GM19193 (cell line): ENCODE measurements around the gene MYO9A.
A peak's percentile ranks its signal among the peaks of the same experiment; 100 is the strongest.

Source experiments
- POLR2A ChIP-seq: IDR thresholded peaks from 4 replicates; pipeline ENCODE4 v1.6.1; 2011; ENCODE audit not compliant: insufficient read depth, insufficient read length; ENCODE audit errors: extremely low read depth

The MYO9A gene, protein sequence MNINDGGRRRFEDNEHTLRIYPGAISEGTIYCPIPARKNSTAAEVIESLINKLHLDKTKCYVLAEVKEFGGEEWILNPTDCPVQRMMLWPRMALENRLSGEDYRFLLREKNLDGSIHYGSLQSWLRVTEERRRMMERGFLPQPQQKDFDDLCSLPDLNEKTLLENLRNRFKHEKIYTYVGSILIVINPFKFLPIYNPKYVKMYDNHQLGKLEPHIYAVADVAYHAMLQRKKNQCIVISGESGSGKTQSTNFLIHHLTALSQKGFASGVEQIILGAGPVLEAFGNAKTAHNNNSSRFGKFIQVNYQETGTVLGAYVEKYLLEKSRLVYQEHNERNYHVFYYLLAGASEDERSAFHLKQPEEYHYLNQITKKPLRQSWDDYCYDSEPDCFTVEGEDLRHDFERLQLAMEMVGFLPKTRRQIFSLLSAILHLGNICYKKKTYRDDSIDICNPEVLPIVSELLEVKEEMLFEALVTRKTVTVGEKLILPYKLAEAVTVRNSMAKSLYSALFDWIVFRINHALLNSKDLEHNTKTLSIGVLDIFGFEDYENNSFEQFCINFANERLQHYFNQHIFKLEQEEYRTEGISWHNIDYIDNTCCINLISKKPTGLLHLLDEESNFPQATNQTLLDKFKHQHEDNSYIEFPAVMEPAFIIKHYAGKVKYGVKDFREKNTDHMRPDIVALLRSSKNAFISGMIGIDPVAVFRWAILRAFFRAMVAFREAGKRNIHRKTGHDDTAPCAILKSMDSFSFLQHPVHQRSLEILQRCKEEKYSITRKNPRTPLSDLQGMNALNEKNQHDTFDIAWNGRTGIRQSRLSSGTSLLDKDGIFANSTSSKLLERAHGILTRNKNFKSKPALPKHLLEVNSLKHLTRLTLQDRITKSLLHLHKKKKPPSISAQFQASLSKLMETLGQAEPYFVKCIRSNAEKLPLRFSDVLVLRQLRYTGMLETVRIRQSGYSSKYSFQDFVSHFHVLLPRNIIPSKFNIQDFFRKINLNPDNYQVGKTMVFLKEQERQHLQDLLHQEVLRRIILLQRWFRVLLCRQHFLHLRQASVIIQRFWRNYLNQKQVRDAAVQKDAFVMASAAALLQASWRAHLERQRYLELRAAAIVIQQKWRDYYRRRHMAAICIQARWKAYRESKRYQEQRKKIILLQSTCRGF (N-terminal part only)

DNA sequence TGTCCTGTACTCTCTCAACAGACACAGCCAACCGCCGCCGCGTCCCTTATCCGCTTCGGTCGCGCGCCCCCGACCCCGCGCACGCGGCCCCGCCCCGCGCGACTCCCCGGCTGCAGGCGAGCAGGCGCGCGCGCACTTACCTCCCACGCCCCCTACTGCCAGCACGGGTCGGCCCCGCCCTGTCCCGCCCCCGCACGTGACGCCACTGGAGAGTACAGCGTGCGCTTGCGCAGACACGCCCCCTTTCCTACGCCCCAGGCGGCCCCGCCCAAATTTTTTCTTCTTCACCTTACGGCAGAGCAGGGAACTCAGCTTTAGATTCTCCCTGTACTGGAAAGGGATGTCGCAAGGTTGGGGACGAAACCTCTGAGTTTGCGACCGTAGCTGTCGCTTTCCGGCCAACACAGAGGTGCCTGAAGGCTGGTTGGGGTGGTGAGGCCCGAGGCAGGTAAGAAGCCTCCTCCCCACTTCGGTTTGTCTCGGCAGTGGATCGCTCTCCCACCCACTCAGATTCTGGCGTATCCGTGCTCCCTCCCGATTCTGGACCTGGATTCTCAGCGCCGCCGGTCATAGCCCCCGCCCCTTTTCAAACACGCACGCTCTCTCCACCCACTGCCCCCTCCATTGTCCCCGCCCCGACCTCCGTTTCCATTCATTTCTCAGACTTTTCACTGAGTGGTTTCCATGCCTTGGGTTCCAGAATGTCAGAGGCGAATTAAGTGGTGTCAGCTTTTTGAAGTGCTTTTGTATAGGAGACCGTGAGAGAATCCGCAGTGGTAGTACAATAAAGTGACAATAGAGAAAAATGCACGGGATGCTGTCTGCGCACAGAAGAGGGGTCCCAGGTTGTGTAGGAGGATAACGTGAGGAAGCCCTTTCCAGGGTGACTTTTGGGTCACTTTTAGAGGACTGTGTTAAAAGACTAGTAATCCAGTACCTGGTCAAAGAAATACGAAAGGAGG, at the start of gene MYO9A, which contains the start of gene SENP8:
Gene MYO9A (minus strand): TSS at position 134 of the 962 bp plus-strand sequence. CDS start 71,587 bp downstream, outside the sequence.
Gene SENP8 (plus strand): TSS at position 387 of the 962 bp plus-strand sequence. CDS start 21,221 bp downstream, outside the sequence.
- peak; percentile 91 for TF ChIP-seq POLR2A

DNA sequence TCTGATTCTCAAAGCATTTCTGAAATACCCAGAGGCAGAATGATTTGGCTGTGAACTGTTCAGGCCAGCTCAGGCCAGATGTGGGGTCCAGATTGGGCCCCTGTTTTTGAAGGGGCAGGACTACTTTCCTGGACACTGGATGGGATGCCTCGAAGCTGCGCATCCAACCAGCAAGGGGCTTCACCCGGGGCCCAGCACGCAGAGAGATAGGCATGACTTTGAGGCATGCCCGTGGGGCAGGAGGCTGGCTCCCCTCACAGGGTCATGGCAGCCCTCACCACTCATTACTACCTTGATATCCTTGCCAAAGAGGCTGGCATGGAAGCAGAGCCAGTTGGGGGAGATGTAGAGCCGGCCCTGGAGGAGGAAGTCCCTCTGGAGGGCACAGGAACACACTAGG, 49.5 kb upstream of the MYO9A start:
- TF ChIP-seq POLR2A = no peak

DNA sequence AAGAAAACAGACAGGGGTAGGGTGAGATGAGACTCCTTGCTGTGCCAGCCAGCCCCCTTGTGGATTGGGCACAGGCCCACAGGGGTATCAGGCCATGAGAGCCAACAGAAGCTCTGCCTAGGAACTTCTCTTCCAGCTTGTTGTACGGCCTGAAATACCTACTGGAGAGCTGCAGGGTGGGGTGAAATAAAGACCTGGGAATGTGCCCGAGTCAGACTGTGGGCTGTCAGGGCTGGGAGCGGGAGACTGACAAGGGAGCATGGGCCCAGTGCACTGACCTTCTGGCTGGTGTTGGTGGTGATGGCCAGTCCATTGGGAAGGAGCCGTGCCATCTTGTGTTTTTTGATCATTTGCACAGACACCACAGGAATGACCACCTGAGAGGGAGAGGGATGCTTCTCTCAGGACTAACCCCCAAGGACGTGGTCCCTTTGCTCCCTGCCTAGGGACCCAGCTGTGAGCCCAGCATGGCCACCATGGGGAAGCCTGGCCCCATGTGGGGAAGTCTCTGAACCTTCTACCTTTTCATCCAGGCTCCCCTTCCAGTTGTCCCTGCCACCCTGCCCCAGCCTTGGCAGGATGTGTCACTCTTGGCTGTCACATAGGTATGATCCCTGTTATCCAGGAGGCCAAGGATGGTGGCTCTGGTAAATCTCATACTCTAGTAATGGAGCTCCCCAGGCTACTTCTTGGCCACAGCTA, 48.9 kb upstream of the MYO9A start:
- TF ChIP-seq POLR2A = no peak

DNA sequence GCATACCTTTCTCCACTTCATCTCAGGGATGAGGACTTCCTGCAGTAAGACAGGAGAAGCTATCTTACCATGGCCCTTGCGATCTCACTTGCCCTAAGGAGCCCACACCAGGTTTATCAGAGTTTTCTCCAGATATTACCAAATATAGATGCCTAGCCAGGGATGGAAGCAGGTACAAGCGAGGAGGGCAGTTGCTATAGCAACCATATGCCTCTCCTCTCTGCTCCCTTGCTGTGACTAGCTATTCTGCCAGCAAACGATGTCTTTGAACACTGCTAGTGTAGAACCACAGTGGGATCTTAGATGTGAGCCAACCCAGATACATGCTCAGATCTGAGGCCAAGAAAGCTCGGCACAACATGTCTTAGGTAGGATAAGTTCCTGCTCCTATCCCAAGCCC, 45.8 kb upstream of the MYO9A start:
- no peak for TF ChIP-seq POLR2A

DNA sequence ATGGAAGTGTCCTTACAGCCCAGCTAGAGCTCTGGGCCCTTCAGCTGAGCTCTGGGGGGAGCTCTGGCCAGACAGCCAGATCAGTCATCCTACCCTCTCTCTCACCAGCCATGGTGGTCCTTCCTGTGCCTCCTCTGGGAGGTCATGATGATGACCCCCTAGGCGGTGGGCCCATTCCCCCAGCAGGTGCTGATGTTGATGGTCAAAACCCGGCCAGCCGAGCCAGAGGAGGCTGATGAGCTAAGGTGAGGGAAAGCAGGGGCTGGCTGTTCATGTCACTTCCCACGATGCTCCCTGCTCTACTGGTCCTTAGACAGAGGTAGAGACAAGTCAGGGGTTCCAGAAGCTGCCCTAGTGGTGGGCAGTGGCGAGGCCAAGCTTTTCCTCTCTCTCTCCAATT, 44.6 kb upstream of the MYO9A start:
- TF ChIP-seq POLR2A = no peak

DNA sequence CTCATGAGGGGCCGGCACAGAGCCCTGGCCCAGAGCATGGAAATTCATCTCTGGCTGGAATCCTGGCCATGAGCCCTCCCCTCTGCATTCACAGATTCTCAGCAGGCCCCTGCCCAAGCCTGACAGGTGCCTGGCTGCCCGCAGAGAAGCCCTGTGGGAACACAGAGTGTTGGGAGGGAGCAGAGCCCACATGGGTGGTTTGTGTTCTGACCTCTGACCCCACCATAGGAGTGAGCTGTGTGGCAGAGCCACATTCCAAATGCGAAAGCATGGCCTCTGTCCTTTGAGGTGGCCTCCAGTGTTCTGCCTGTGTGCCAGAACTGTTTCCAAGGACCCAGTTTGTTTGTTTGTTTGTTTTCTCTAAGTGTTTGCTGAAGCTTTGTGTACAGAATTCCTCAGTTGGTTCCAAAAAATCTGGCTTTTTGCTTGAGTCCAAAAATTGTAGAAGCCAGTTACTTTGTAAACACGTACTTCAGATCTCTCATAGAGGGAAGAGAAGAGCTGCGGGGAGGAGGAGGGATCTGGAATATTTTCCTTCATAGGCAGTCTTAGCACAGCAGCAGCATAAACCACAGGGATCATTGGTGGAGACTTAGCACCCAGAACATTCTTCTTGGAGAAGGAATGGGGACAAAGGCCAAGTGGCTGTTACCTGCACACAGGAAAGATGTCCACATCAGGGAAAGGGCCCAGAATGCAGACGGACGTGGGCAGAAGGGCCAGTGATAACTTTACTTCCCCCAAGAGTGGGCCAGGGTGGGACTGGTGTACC, 43.6 kb upstream of the MYO9A start:
- TF ChIP-seq POLR2A = no peak

DNA sequence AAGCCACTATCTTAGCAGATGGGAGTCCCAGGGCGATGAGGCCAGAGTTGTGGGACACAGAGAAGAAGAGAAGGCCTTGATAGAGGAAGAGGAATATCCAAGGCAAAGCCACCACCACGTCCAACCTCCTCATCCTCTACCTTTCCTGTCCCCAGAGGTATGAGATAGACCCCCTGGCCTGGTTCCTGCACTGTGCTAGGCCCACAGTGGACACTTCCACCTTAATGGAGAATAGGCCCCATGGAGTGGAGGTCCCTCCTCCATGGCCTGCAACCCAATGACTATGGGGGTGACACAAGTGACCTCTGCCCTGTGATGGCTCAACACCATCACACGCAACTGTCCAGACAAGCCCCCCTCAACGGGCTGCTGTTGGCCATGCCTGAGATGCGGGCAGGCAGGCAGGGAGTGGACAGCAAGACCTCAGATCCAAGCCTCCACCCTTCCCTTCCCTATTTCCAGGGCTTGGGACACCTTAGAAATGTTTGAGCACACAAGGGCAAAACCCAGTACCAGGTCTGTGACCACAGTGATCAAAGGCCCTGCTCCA, 42.8 kb upstream of the MYO9A start:
- no peak for TF ChIP-seq POLR2A

DNA sequence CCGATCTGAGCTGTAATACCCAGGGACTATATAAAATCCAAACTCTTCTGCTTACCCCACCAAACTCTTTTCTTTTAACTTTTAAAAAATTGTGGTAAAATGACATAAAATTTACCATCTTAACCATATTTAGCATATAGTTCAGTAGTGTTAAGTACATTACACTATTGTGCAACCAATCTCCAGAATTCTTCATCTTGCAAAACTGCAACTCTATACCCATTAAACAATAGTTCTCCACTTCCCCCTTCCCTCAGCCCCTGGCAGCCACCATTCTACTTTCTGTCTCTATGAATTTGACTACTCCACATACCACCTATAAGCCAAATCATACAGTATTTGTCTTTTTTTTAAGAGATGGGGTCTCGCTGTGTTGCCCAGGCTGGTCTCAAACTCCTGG, 39.0 kb upstream of the MYO9A start:
- no peak for TF ChIP-seq POLR2A

DNA sequence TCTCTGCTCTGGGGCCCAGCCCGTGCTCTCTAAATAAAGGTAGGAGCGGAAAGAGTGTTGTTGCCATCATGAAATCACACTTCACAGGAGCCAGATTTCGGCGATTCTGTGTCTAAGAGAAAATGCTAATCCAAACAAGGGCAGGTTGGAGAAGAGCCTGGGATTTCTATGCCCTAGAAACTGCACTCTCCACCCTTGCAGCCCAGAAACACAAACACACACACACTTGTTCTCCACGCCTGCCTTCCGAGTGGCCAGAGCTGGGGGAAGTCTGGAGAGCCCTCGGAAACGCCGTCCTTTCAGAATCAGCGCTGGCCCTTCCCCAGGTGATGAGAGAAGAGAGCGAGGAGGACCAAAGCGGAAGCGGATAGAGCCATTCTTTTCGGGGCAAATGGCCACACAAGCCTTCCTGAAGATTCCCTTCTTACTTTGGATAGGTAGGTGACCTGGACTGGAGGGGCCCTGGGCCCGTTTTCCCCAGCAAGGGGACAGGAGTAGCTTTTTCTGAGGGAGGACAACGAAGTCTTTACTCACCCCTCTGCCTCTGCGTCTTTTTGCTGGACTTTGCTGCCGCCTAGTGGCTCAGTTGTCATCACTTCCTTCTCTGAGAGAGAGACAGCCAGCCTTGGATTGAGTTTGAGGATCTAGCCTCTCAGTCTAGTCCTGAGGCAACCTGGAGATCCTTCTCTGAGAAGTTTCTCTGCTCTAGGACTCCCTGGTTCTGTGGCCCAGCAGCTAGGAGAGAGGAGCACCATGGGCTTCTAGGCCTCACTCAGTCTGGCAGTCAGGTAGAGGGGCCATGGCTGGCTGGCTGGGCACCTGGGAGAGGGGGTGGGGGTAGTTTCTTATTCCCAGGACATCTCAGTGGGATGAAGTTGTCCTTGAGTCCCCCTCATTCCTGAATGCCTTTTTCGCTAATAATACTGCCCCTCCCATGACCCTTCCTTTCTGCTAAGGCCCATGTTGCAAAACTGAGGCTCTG, 38.0 kb upstream of the MYO9A start:
- no peak for TF ChIP-seq POLR2A

DNA sequence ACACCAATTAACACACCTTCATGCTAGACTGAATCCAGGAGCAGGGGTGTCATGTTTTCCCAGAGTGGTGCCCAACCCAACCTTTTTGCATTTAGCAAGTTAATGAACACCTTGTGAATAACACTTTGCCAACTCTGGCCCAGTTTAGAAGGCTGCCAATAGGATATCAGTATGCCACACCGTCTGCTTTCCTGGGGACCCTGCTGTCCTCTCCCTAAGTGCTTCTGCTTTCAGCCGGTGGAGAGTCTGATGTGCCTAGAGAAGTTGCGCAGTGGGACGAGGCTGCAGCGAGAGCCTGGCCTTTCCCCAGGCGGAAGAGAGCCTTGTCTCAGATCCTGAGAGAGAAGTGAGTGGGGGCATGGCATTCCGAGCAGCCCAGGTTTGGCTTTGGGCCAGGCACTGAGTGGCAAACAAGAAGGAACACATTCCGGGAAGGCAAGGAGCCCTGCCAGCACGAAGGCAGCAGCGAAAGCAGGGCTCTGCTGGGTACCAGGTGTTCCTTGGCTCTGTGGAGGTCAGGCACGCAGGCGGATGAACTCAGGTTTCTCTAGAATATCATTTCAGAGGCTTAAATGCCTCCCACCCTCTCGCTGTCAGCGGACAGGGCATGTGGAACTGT, 37.2 kb upstream of the MYO9A start:
- TF ChIP-seq POLR2A = no peak

DNA sequence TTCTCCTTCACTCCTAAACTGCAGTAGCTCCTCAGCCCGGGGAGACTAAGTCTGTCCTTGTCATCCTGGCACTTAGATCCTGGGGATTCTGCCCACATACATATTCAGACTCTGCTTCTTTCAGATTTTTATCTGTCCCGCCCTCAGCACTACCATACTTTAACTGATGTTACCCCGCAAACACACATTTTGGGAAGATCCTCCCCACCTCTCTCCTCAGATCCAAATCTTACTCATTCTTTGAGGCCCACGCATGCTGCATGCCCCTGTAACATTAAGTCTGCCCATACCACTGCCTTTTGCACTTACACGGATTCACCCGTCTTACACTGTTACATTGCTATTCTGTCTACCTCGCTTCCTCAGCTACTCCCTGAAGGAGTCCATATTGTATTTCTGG, 36.4 kb upstream of the MYO9A start:
- TF ChIP-seq POLR2A = no peak
